Right cardiac atrium (tissue), 5 donors: ENCODE results near the gene SPATS2. TPM values are rescaled to one million over a fixed set of nuclear protein-coding genes. Genes with fewer than 3 reads are reported as not detected.
A peak's percentile ranks its signal among the peaks of the same experiment; 100 is the strongest.

Experiments used
- ATAC-seq, 2 donors: fragments of 200-7000 bp; cut with Tn5 transposase; one replicate each; pipeline versions ENCODE4 v1.8.0 to v1.9.1; 2020; ENCODE audit warnings: moderate library complexity in 2 of 2, mild to moderate bottlenecking in 1 of 2
- DNase-seq, 3 donors: peaks; one replicate each; pipeline ENCODE4 v3.0.0-alpha.2; 2020
- H3K27ac ChIP-seq: one replicate; pipeline ENCODE4 v1.5.1; 2013; ENCODE audit warnings: mild to moderate bottlenecking, low read length, control low read depth, moderate library complexity
- H3K27me3 ChIP-seq: one replicate; pipeline ENCODE4 v1.6.1; 2013; ENCODE audit not compliant: control insufficient read depth, insufficient read depth
- H3K4me1 ChIP-seq: one replicate; pipeline ENCODE4 v1.6.1; 2013; ENCODE audit warnings: low read length; ENCODE audit not compliant: control insufficient read depth, insufficient read depth
- H3K4me3 ChIP-seq: one replicate; pipeline ENCODE4 v1.5.1; 2013; ENCODE audit warnings: low read length, control low read depth
- H3K9me3 ChIP-seq: one replicate; pipeline ENCODE4 v1.6.1; 2013; ENCODE audit warnings: low read length; ENCODE audit not compliant: control insufficient read depth
- WGBS: extraction: QIAGEN DNeasy Blood & Tissue Kit; methylation state at CpG from one replicate; pipeline ENCODE4 v1.1.7; 2013; 5-methylcytosine and 5-hydroxymethylcytosine counted together
- intact Hi-C, 4 donors: fragments of 100-400 bp; cut with DNase I; formaldehyde crosslinking; loops; one replicate each; pipeline versions ENCODE4 v1.11.0 to v1.14.0; 2022 to 2023
- polyA plus RNA-seq: library from polyadenylated mRNA; stranded (reverse); fragments of 200-250 nt; gene quantifications from one replicate; pipeline ENCODE4 v1.2.3, GENCODE V29; 2013
- total RNA-seq, 4 donors: library from RNA; stranded (reverse); fragmentation: NEBNext Ultra II Directional; extraction: Animal tissue kit (Norgen Biotek cat#: 25700); gene quantifications; one replicate each; pipeline ENCODE4 v1.2.1, GENCODE V29; 2021
- donor health status: healthy with polysubstance abuse.
- donor health status: DM: no; HTN: yes; CAD: no.
- donor health status: DM: no; HTN: no; CAD: no.
- donor health status: DM: no; HTN: yes; CAD: no; lungs with severe emphysema.
- donor health status: DM: yes; HTN: yes; CAD: no.

The SPATS2 gene
- total and polyA plus RNA-seq, 5 donors, result 5.5 to 10.3 (median 9.0) TPM

DNA sequence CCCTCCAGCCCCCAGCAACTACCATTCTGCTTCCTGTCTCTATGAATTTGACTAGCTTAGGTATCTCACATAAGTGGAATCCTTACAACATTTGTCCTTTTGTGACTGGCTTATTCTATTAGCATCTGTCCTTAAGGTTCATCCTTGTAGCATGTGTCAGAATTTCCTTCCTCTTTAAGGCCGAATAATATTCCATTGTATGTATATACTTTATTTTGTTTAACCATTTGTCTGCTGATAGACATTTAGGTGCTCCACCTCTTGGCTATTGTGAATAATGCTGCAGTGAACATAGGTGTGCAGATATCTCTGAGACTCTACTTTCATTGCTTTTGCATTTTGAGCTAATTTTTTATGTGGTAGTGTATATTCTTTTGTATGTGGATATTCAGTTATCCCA is 75.7 kb downstream of the SPATS2 start:
- intact Hi-C loops, result no loop called here
- Histone ChIP-seq H3K27ac (no peak overlapping the region), H3K4me1 (no peaks in the 10 kb centered on the region), H3K4me3 (no peak overlapping the region), H3K27me3 (no peaks in the 10 kb centered on the region), H3K9me3 (no peaks in the 10 kb centered on the region)
- 70% methylated on average over 1 of the region's 1 CpG for WGBS
- DNase-seq (no peak), ATAC-seq (no peak)

DNA sequence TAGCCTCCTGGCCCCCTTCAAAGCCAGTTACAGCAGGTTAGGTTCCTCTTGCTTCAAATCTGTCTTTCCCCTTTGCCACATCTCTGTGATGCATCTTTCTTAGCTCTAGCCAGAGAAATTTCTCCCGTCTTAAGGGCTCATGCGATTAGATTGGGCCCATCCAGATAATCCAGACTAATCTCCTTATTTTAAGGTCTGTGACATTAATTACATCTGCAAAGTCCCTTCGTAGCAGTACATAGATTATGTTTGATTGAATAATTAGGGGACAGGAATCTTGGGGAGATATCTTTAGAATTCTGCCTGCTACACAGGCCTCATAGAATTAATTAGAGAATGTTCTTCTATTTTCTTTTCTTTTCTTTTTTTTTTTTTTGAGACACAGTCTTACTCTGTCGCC is 79.3 kb downstream of the SPATS2 start:
- intact Hi-C loops, result no loop called here
- 80% methylated on average over 4 of the region's 4 CpGs for WGBS
- Histone ChIP-seq H3K4me3 (no peak overlapping the region), H3K4me1 (no peaks in the 10 kb centered on the region), H3K27me3 (no peaks in the 10 kb centered on the region), H3K9me3 (no peaks in the 10 kb centered on the region), H3K27ac (no peak overlapping the region)
- DNase-seq, result no peak
- no peak for ATAC-seq

DNA sequence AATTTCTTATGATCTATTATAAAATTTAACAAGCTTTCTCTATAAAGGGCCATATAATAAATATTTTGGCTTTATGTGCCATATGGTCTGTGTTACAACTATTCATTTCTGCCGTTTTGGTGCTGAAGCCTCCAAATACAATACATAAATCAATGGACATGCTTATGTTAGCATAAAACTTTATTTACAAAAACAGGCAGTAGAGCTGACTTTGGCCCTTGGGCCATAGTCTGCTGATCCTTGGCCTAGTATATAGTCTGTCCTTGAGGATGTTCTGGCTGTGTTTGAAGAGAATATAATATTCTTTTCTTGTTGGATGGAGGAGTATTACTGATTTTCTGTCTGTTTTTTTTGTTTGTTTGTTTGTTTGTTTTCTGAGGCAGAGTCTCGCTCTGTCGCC is 81.6 kb downstream of the SPATS2 start:
- ATAC-seq (no peak), DNase-seq (no peak)
- Histone ChIP-seq H3K4me1 (no peaks in the 10 kb centered on the region), H3K9me3 (no peaks in the 10 kb centered on the region), H3K27ac (no peak overlapping the region), H3K27me3 (no peaks in the 10 kb centered on the region), H3K4me3 (no peak overlapping the region)
- intact Hi-C loops, result no loop called here
- WGBS, result 97% methylated on average over 3 of the region's 3 CpGs

DNA sequence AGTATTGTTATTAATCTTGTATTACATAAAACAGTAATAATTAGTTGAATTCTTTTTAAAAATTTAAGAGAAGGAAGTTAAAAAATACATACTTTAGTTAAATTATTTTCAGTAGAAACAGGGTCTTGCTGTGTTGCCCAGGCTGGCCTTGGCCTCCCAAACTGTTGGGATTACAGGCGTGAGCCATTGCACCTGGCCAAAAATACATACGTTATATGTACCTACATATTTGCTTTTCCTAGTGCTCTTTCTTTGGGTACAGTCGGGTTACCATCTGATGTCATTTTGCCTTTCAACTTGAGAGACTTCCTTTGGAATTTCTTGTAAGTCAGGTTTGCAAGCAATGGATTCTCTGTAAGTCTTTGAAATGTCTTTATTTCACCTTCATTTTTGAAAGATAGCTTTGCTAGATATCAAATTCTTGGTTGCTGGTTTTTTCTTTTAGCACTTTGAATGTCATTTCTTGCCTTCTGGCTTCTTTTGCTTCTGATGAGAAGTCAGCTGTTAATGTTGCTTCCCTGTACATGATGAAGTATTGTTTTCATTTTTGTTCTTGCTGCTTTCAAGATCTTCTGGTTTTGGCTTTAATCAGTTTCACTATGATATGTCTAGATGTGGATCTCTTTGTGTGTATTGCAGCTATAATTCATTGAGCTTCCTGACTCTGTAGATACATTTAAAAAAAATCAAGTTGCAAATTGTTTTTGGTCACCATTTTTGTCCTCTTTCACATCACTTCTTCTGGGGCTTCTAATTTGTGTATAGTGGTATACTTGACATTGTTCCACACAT is 84.4 kb downstream of the SPATS2 start:
- H3K4me3 ChIP-seq, result no peak overlapping the region
- intact Hi-C loops, result no loop called here
- no peaks in the 10 kb centered on the region for H3K9me3 ChIP-seq
- DNase-seq (no peak), ATAC-seq (no peak)
- 94% methylated on average over 3 of the region's 3 CpGs for WGBS
- no peaks in the 10 kb centered on the region for H3K27me3 ChIP-seq
- no peak overlapping the region for H3K27ac ChIP-seq
- peaks cover 2% of the 10 kb centered on the region for H3K4me1 ChIP-seq

DNA sequence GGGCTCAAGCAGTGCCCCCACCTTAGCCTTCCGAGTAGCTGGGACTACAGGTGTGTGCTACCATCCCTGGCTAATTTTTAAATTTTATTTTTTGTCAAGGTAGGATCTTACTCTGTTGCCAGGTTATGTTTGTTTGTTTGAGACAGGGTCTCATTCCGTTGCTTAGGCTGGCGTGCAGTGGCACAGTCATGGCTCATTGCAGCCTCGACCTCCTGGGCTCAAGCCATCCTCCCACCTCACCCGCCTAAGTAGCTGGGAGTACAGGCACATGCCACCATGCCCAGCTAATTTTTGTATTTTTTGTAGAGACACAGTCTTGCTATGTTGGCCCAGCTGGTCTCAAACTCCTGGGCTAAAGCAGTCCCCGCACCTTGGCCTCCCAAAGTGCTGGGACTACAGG is 88.2 kb downstream of the SPATS2 start:
- Histone ChIP-seq H3K27ac (no peak overlapping the region), H3K4me3 (no peak overlapping the region), H3K27me3 (no peaks in the 10 kb centered on the region), H3K9me3 (no peaks in the 10 kb centered on the region), H3K4me1 (peaks cover 2% of the 10 kb centered on the region)
- DNase-seq (no peak), ATAC-seq (no peak)
- 98% methylated on average over 6 of the region's 6 CpGs for WGBS
- intact Hi-C loops, result no loop called here

DNA sequence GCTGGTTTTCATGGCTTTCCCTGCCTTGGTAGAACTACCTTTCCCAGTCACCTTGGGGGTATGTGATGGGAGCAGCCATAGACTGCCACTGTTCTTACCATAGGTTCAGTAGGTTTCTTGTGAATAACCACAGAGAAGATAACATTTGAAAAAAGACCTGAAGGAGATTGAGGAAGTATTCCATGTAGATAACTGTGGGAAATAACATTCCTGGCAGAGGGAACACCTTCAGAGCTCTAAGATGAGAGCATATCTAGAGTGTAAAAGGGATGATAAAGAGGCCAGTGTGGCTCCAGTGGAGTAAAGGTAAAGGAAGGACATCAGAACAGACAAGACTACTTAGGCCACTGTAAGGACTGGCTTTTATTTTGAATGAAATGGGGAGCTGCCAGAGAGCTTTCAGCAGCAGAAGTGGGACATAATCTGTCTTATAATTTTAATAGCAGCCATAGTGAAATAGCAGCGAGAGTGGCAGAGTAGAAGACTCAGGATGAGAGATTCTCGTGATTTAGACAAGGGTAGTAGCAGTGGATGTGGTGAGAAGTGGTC is 88.9 kb downstream of the SPATS2 start:
- Histone ChIP-seq H3K4me3 (no peak overlapping the region), H3K27ac (no peak overlapping the region), H3K9me3 (no peaks in the 10 kb centered on the region), H3K4me1 (peaks cover 2% of the 10 kb centered on the region), H3K27me3 (no peaks in the 10 kb centered on the region)
- DNase-seq (no peak), ATAC-seq (no peak)
- WGBS, result 48% methylated on average over 2 of the region's 2 CpGs
- intact Hi-C loops, result no loop called here

DNA sequence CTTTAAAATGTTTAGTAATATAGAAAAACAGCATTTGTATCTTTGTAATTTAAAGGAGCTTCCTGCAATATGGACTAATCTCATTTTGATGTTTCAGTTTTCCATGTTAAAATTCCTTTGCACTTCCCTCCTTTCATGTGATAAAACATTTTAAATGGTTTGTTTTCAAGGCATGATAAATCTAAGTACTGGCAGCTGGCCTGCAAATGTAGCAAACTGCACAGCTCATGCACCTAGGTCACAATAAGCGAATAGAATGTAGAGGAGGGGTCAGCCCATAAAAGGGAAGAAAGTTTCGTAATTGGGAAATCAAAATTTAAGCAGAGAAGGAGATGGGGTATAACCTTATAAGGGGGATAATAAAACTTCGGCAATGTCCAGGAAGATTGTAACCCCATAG is 91.6 kb downstream of the SPATS2 start:
- intact Hi-C loops, result no loop called here
- no peak for DNase-seq
- Histone ChIP-seq H3K9me3 (no peaks in the 10 kb centered on the region), H3K27ac (no peak overlapping the region), H3K4me3 (no peak overlapping the region), H3K4me1 (peaks cover 2% of the 10 kb centered on the region), H3K27me3 (no peaks in the 10 kb centered on the region)
- no peak for ATAC-seq
- WGBS, result 95% methylated on average over 3 of the region's 3 CpGs

DNA sequence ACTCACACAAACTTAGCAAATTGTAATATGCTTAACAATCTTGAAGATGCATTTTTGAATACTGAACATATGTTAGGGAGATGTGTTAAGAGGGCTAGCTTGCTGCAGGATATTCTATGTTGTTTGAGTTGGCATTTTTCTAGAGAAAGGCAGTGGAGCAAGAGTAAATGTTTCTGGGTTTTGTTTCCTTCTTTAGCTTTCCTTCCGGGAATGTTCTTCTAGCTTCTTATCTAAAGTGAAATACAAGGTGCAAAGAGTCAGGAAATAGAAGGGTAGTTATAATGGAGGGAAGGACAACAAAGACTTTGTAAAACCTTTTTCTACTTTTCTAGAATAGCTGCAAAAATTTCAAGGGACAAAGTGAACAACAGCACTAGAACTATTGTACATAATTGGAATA is 94.0 kb downstream of the SPATS2 start:
- Histone ChIP-seq H3K4me3 (no peak overlapping the region), H3K9me3 (no peaks in the 10 kb centered on the region), H3K27ac (no peak overlapping the region), H3K27me3 (no peaks in the 10 kb centered on the region), H3K4me1 (peaks cover 1% of the 10 kb centered on the region)
- ATAC-seq (no peak), DNase-seq (no peak)
- WGBS, result 39% methylated on average over 1 of the region's 1 CpG
- intact Hi-C loops, result no loop called here

DNA sequence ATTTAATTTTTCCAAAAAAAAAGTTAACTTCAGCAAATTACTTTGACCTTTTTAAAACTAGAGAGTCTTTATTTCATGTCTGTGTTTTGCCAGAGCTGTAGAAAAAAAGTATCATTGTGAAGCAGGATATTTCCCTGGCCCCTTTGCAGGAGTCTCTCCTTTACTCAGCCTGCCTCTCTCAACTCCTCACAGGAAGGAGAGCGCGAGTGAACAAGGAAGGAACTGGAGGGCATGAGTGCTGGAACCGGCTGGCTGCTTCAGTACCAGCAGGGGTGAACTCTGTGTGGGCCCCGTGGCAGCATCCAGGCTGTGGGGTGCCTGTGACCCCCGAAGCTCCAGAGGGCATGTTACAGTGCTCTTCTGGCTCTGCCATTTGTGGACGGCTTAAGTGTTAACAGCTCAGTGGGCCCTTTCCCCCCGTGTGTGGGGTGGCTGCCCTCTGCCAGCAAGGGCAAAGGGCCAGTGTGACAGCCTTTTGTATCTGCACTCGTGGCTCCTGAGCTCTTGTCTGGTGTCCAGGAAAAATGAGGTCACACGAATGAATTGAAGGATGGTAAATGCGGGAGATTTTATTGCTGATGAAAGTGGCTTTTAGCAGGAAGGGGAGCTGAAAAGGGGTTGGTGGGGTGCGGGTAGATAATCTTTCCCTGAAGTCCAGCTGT is 95.0 kb downstream of the SPATS2 start:
- intact Hi-C loops, result no loop called here
- Histone ChIP-seq H3K4me1 (no peaks in the 10 kb centered on the region), H3K4me3 (no peak overlapping the region), H3K9me3 (no peaks in the 10 kb centered on the region), H3K27me3 (no peaks in the 10 kb centered on the region), H3K27ac (no peak overlapping the region)
- WGBS, result 38% methylated on average over 11 of the region's 11 CpGs
- DNase-seq (peak in 2 of 3 donors; percentile 33 to 52), ATAC-seq (peak; percentile 54 to 78)

DNA sequence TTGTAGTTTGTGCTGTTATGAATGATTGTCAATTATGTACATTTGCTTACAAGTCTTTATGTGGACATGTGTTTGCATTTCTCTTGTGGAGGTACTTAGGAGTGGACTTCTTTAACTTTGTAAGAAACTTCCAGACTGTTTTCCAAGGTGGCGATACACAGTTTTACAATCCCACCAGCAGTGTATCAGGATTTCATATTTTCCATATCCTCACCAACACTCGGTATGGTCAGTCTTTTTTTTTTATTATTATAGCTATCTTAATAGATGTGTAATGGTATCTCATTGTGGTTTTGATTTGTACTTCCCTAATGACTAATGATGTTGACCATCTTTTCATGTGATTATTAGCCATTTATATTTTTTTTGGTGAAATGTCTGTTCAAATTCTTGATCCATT is 97.9 kb downstream of the SPATS2 start:
- H3K4me1 ChIP-seq, result no peaks in the 10 kb centered on the region
- intact Hi-C loops, result no loop called here
- 98% methylated on average over 2 of the region's 2 CpGs for WGBS
- DNase-seq (no peak), ATAC-seq (no peak)
- H3K27ac ChIP-seq, result no peak overlapping the region
- H3K4me3 ChIP-seq, result no peak overlapping the region
- no peaks in the 10 kb centered on the region for H3K9me3 ChIP-seq
- H3K27me3 ChIP-seq, result no peaks in the 10 kb centered on the region

DNA sequence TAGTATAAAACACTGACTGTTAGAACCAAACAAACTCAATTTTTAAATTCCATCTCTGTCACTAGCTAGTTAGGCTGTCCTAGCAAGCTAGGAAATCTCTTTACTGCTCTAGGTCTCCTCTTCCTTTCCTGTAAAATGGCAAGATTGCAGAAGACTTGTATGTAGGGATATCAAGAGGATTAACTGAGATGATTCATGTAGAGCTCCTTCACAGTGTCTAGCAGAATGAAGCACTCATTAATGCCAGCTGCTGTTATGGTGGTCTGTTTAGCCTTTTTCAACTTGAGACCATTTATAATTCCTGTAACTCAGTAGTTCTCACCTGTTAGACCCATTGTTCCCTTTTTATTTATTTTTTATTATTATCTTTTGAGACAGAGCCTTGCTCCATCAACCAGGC is 103.7 kb downstream of the SPATS2 start:
- intact Hi-C loops, result no loop called here
- no peaks in the 10 kb centered on the region for H3K4me1 ChIP-seq
- H3K27ac ChIP-seq, result no peak overlapping the region
- H3K4me3 ChIP-seq, result no peak overlapping the region
- ATAC-seq (no peak), DNase-seq (no peak)
- H3K27me3 ChIP-seq, result no peaks in the 10 kb centered on the region
- no peaks in the 10 kb centered on the region for H3K9me3 ChIP-seq
